ENCODE results near the gene TEX48.

The TEX48 gene

DNA sequence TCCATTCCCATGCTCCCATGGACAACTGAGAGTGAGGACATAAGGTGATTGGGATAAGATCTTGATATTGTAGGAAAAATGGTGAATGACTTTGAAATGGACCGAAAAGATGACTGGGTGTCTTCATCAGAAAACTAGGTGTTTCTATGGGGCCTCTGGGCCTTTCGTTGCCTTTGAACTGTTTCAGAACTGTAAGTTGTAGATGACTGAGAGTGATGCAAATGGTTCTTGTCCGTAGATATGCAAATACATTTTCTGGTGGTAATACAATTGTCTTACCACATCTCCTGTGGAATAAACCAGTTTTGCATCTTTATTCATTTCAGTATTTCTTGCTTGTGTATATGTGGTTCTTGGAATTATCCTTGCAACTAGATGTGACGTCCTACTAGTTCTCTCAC is 16.0 kb upstream of the TEX48 start:
- no peak overlapping the region for H4K5ac ChIP-seq (ENCODE audit: low read length)
- H3K27me3 ChIP-seq (ENCODE audit: insufficient read depth, low read length, poor library complexity) = no peaks in the 10 kb centered on the region
- no peak overlapping the region for H3K23ac ChIP-seq (ENCODE audit: low read length)

GRCh38 chr9:114696814-114697544 is 15.0 kb upstream of the TEX48 start:
- Histone ChIP-seq H2BK5ac (ENCODE audit: low read length) (no peak overlapping the region), H3K4me2 (ENCODE audit: low read length) (no peak overlapping the region), H3K4me1 (ENCODE audit: control insufficient read depth, low read depth, low read length) (peaks cover 3% of the 10 kb centered on the region), H3K27ac (ENCODE audit: low read depth, low read length) (no peak overlapping the region), H2BK120ac (ENCODE audit: low read depth, low read length) (no peak overlapping the region), H3K4me3 (ENCODE audit: low read length) (no peak overlapping the region), H3K23ac (ENCODE audit: low read length) (no peak overlapping the region), H4K5ac (ENCODE audit: low read length) (no peak overlapping the region), H3K27me3 (ENCODE audit: insufficient read depth, low read length, poor library complexity) (no peaks in the 10 kb centered on the region), H2AK5ac (ENCODE audit: low read length) (no peak overlapping the region), H3K79me1 (ENCODE audit: low read length) (no peaks in the 10 kb centered on the region), H4K8ac (ENCODE audit: low read depth, low read length) (no peak overlapping the region), H3K56ac (ENCODE audit: low read length) (no peak overlapping the region), H2BK15ac (replicated peaks; ENCODE audit: low read depth) (no peak overlapping the region), H3K9ac (ENCODE audit: low read length) (no peak overlapping the region), H3K4ac (ENCODE audit: low read depth, low read length) (no peak overlapping the region), H3K18ac (ENCODE audit: low read length) (no peak overlapping the region), H3K36me3 (ENCODE audit: control insufficient read depth, insufficient read depth, low read length) (no peaks in the 10 kb centered on the region), H3K79me2 (ENCODE audit: control insufficient read depth, insufficient read depth, low read length) (no peaks in the 10 kb centered on the region)
- no peak for DNase-seq
- no CpG with 5 or more reads among the region's 7 CpGs for WGBS (ENCODE audit: extremely low coverage, insufficient coverage, low lambda C conversion rate)

More for the DNA sequence above, 16.0 kb upstream of the TEX48 start:
- Histone ChIP-seq H3K9ac (ENCODE audit: low read length) (no peak overlapping the region), H3K4me2 (ENCODE audit: low read length) (no peak overlapping the region), H3K56ac (ENCODE audit: low read length) (no peak overlapping the region), H2AK5ac (ENCODE audit: low read length) (no peak overlapping the region), H3K79me2 (ENCODE audit: control insufficient read depth, insufficient read depth, low read length) (no peaks in the 10 kb centered on the region), H3K4ac (ENCODE audit: low read depth, low read length) (no peak overlapping the region), H3K4me1 (ENCODE audit: control insufficient read depth, low read depth, low read length) (peaks cover 3% of the 10 kb centered on the region), H3K36me3 (ENCODE audit: control insufficient read depth, insufficient read depth, low read length) (no peaks in the 10 kb centered on the region), H2BK5ac (ENCODE audit: low read length) (no peak overlapping the region), H3K4me3 (ENCODE audit: low read length) (no peak overlapping the region), H3K18ac (ENCODE audit: low read length) (no peak overlapping the region), H3K27ac (ENCODE audit: low read depth, low read length) (no peak overlapping the region), H3K79me1 (ENCODE audit: low read length) (no peaks in the 10 kb centered on the region), H2BK120ac (ENCODE audit: low read depth, low read length) (no peak overlapping the region), H4K8ac (ENCODE audit: low read depth, low read length) (no peak overlapping the region), H2BK15ac (replicated peaks; ENCODE audit: low read depth) (no peak overlapping the region)
- no peak for DNase-seq
- no CpG with 5 or more reads among the region's 4 CpGs for WGBS (ENCODE audit: extremely low coverage, insufficient coverage, low lambda C conversion rate)

- H3K23ac ChIP-seq (ENCODE audit: low read length) = no peak overlapping the region
- no peaks in the 10 kb centered on the region for H3K79me2 ChIP-seq (ENCODE audit: control insufficient read depth, insufficient read depth, low read length)
- peaks cover 3% of the 10 kb centered on the region for H3K4me1 ChIP-seq (ENCODE audit: control insufficient read depth, low read depth, low read length)
- H2BK15ac ChIP-seq (replicated peaks; ENCODE audit: low read depth) = no peak overlapping the region
- H3K79me1 ChIP-seq (ENCODE audit: low read length) = no peaks in the 10 kb centered on the region
- H3K4me2 ChIP-seq (ENCODE audit: low read length) = no peak overlapping the region
- no peak overlapping the region for H3K4ac ChIP-seq (ENCODE audit: low read depth, low read length)
- H2BK5ac ChIP-seq (ENCODE audit: low read length) = no peak overlapping the region
- no CpG with 5 or more reads among the region's 2 CpGs for WGBS (ENCODE audit: extremely low coverage, insufficient coverage, low lambda C conversion rate)
- H2BK120ac ChIP-seq (ENCODE audit: low read depth, low read length) = no peak overlapping the region
- no peaks in the 10 kb centered on the region for H3K36me3 ChIP-seq (ENCODE audit: control insufficient read depth, insufficient read depth, low read length)
- no peak overlapping the region for H3K27ac ChIP-seq (ENCODE audit: low read depth, low read length)
- no peak overlapping the region for H4K8ac ChIP-seq (ENCODE audit: low read depth, low read length)
- H3K18ac ChIP-seq (ENCODE audit: low read length) = no peak overlapping the region
- no peak overlapping the region for H3K9ac ChIP-seq (ENCODE audit: low read length)
- H3K56ac ChIP-seq (ENCODE audit: low read length) = no peak overlapping the region
- no peaks in the 10 kb centered on the region for H3K27me3 ChIP-seq (ENCODE audit: insufficient read depth, low read length, poor library complexity)
- no peak for DNase-seq
- no peak overlapping the region for H4K5ac ChIP-seq (ENCODE audit: low read length)
- H2AK5ac ChIP-seq (ENCODE audit: low read length) = no peak overlapping the region
- H3K4me3 ChIP-seq (ENCODE audit: low read length) = no peak overlapping the region
Observed at GRCh38 chr9:114695948-114696347, 14.0 kb upstream of the TEX48 start.

- WGBS (ENCODE audit: extremely low coverage, insufficient coverage, low lambda C conversion rate) = no CpG with 5 or more reads among the region's 6 CpGs
Observed at GRCh38 chr9:114694719-114695269, 12.8 kb upstream of the TEX48 start.

DNA sequence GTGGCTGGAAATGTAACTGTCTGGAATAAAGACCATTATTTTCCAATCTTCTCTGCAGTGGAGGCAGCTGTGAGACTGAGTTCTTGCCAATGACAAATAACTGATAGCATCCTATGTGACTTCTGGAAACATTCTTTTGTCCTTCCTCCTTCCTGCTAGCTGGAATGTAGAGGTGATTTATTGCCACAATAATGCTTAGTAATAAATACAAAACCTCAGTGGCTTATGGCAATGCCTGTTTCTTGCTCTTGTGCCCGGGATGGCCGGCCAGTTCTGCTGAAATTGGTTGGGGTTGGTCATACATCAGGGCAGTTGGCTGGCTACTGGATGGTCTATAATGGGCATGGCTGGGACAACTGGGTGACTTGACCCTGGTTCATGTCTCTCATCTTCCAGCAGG is 12.2 kb upstream of the TEX48 start:
- no peak overlapping the region for H2BK120ac ChIP-seq (ENCODE audit: low read depth, low read length)
- H3K4me1 ChIP-seq (ENCODE audit: control insufficient read depth, low read depth, low read length) = peaks cover under 1% of the 10 kb centered on the region
- H3K4me3 ChIP-seq (ENCODE audit: low read length) = no peak overlapping the region
- H3K36me3 ChIP-seq (ENCODE audit: control insufficient read depth, insufficient read depth, low read length) = no peaks in the 10 kb centered on the region
- no peaks in the 10 kb centered on the region for H3K79me1 ChIP-seq (ENCODE audit: low read length)
- WGBS (ENCODE audit: extremely low coverage, insufficient coverage, low lambda C conversion rate) = no CpG with 5 or more reads among the region's 2 CpGs
- H3K18ac ChIP-seq (ENCODE audit: low read length) = no peak overlapping the region
- H3K4ac ChIP-seq (ENCODE audit: low read depth, low read length) = no peak overlapping the region
- no peak overlapping the region for H3K4me2 ChIP-seq (ENCODE audit: low read length)
- H2BK5ac ChIP-seq (ENCODE audit: low read length) = no peak overlapping the region
- H3K27me3 ChIP-seq (ENCODE audit: insufficient read depth, low read length, poor library complexity) = no peaks in the 10 kb centered on the region
- H3K23ac ChIP-seq (ENCODE audit: low read length) = no peak overlapping the region
- no peak for DNase-seq
- no peak overlapping the region for H3K27ac ChIP-seq (ENCODE audit: low read depth, low read length)
- H3K56ac ChIP-seq (ENCODE audit: low read length) = no peak overlapping the region
- H4K8ac ChIP-seq (ENCODE audit: low read depth, low read length) = no peak overlapping the region
- no peaks in the 10 kb centered on the region for H3K79me2 ChIP-seq (ENCODE audit: control insufficient read depth, insufficient read depth, low read length)
- no peak overlapping the region for H3K9ac ChIP-seq (ENCODE audit: low read length)
- no peak overlapping the region for H4K5ac ChIP-seq (ENCODE audit: low read length)
- no peak overlapping the region for H2AK5ac ChIP-seq (ENCODE audit: low read length)
- H2BK15ac ChIP-seq (replicated peaks; ENCODE audit: low read depth) = no peak overlapping the region

More at GRCh38 chr9:114694719-114695269, 12.8 kb upstream of the TEX48 start:
- DNase-seq = no peak
- Histone ChIP-seq H2BK15ac (replicated peaks; ENCODE audit: low read depth) (no peak overlapping the region), H3K4me1 (ENCODE audit: control insufficient read depth, low read depth, low read length) (peaks cover 3% of the 10 kb centered on the region), H3K4me3 (ENCODE audit: low read length) (no peak overlapping the region), H3K27ac (ENCODE audit: low read depth, low read length) (no peak overlapping the region), H3K4ac (ENCODE audit: low read depth, low read length) (no peak overlapping the region), H2AK5ac (ENCODE audit: low read length) (no peak overlapping the region), H3K36me3 (ENCODE audit: control insufficient read depth, insufficient read depth, low read length) (no peaks in the 10 kb centered on the region), H3K56ac (ENCODE audit: low read length) (no peak overlapping the region), H4K8ac (ENCODE audit: low read depth, low read length) (no peak overlapping the region), H2BK5ac (ENCODE audit: low read length) (no peak overlapping the region), H3K79me2 (ENCODE audit: control insufficient read depth, insufficient read depth, low read length) (no peaks in the 10 kb centered on the region), H3K27me3 (ENCODE audit: insufficient read depth, low read length, poor library complexity) (no peaks in the 10 kb centered on the region), H3K18ac (ENCODE audit: low read length) (no peak overlapping the region), H4K5ac (ENCODE audit: low read length) (no peak overlapping the region), H2BK120ac (ENCODE audit: low read depth, low read length) (no peak overlapping the region), H3K79me1 (ENCODE audit: low read length) (no peaks in the 10 kb centered on the region), H3K4me2 (ENCODE audit: low read length) (no peak overlapping the region), H3K9ac (ENCODE audit: low read length) (no peak overlapping the region), H3K23ac (ENCODE audit: low read length) (no peak overlapping the region)

Measured in mesendoderm (in vitro differentiated cells).